Panc1 (cell line): ENCODE results near the gene MED9. TPM values are rescaled to one million over a fixed set of nuclear protein-coding genes. Genes with fewer than 3 reads are reported as not detected.

ENCODE experiments used
- ATAC-seq: fragments of 200-7000 bp; cut with Tn5 transposase; 2 replicates; pipeline ENCODE4 v1.9.1; 2020; ENCODE audit warnings: mild to moderate bottlenecking, moderate library complexity
- BruUV-seq: library from RNA; stranded (reverse); fragments of 400-500 nt; replicated peaks from 2 replicates; lab custom pipeline; 2021; lab: Mats Ljungman, UMichigan
- CTCF ChIA-PET: fragments of 300-600 bp; sonication (Branson Sonifier 250); formaldehyde crosslinking; loops from one replicate; lab custom pipeline; 2022; ENCODE audit warnings: antibody characterized with exemption; lab: Charles Lee
- POLR2A ChIA-PET: fragments of 300-600 bp; sonication (Branson Sonifier 250); formaldehyde crosslinking; loops from one replicate; lab custom pipeline; 2022; ENCODE audit warnings: antibody characterized with exemption; lab: Charles Lee
- DNase-seq: peaks from one replicate; pipeline ENCODE4 v3.0.0-alpha.2; 2010; ENCODE audit warnings: low read depth, low spot score
- H3K27ac ChIP-seq: 2 replicates; pipeline ENCODE4 v1.5.1; 2011; ENCODE audit warnings: mild to moderate bottlenecking, low read length, inconsistent platforms
- H3K27me3 ChIP-seq: fragments of 200-500 bp; sonication (Bioruptor generic); 2 replicates; pipeline ENCODE4 v1.6.0; 2014; ENCODE audit warnings: low read length, inconsistent platforms; ENCODE audit not compliant: control insufficient read depth, insufficient read depth
- H3K36me3 ChIP-seq: fragments of 200-500 bp; sonication (Bioruptor generic); 2 replicates; pipeline ENCODE4 v1.5.1; 2014; ENCODE audit warnings: inconsistent platforms, mild to moderate bottlenecking, low read length, moderate library complexity; ENCODE audit not compliant: control insufficient read depth, insufficient read depth
- H3K4me1 ChIP-seq: 2 replicates; pipeline ENCODE4 v1.5.1; 2011; ENCODE audit warnings: inconsistent platforms, mild to moderate bottlenecking, low read length, moderate library complexity; ENCODE audit not compliant: control insufficient read depth, insufficient read depth
- H3K4me3 ChIP-seq, 2 experiments: 2 replicates each; pipeline ENCODE4 v1.5.1; 2011 to 2012; ENCODE audit warnings: low read depth in 2 of 2, low read length in 2 of 2, mild to moderate bottlenecking in 2 of 2, inconsistent platforms in 1 of 2, moderate library complexity in 1 of 2
- H3K9me3 ChIP-seq: fragments of 200-500 bp; sonication (Bioruptor generic); 2 replicates; pipeline ENCODE4 v1.5.1; 2014; ENCODE audit warnings: low read depth, mild to moderate bottlenecking, inconsistent platforms, low read length, moderate library complexity; ENCODE audit not compliant: control insufficient read depth, insufficient read depth
- POLR2AphosphoS5 ChIP-seq: IDR thresholded peaks from 2 replicates; pipeline ENCODE4 v1.6.1; 2012; ENCODE audit warnings: mild to moderate bottlenecking, low read depth, low read length, moderate library complexity
- SIN3A ChIP-seq: IDR thresholded peaks from 2 replicates; pipeline ENCODE4 v1.6.1; 2012; ENCODE audit warnings: low read depth, mild to moderate bottlenecking, low read length, moderate library complexity, borderline replicate concordance; ENCODE audit not compliant: insufficient read depth
- TCF7L2 ChIP-seq: IDR thresholded peaks from 2 replicates; pipeline ENCODE4 v1.6.1; 2011; ENCODE audit warnings: mild to moderate bottlenecking, low read depth, low read length, inconsistent platforms
- in situ Hi-C: cut with HindIII; loops from 2 replicates; pipeline ENCODE4 v1.10.0; 2016; ENCODE audit warnings: low sequenced_read_pairs, low pct_unique_long_range_greater_than_20kb
- intact Hi-C: fragments of 100-400 bp; cut with micrococcal nuclease; formaldehyde crosslinking; loops from one replicate; pipeline ENCODE4 v1.10.0; 2022; ENCODE audit not compliant: unreplicated experiment
- total RNA-seq: library from RNA; stranded (reverse); gene quantifications from one replicate; pipeline ENCODE4 v1.2.1, GENCODE V29; 2021; ENCODE audit not compliant: unreplicated experiment
- TF ChIP-seq, protein P1 (sequence below), 2 experiments: IDR thresholded peaks; 2 replicates each; pipeline ENCODE4 v1.6.1; 2011 to 2012; ENCODE audit warnings: low read depth in 2 of 2, control low read depth in 1 of 2, low read length in 1 of 2, mild to moderate bottlenecking in 1 of 2, moderate library complexity in 1 of 2; ENCODE audit not compliant: insufficient read depth in 1 of 2
- TF ChIP-seq, protein P2 (sequence below): fragments of 450-650 bp; IDR thresholded peaks from 2 replicates; pipeline ENCODE4 v1.5.1; 2017; ENCODE audit warnings: mild to moderate bottlenecking

MED9 gene
- total RNA-seq, 1 experiment from 2014 or later = 11.1 TPM

DNA sequence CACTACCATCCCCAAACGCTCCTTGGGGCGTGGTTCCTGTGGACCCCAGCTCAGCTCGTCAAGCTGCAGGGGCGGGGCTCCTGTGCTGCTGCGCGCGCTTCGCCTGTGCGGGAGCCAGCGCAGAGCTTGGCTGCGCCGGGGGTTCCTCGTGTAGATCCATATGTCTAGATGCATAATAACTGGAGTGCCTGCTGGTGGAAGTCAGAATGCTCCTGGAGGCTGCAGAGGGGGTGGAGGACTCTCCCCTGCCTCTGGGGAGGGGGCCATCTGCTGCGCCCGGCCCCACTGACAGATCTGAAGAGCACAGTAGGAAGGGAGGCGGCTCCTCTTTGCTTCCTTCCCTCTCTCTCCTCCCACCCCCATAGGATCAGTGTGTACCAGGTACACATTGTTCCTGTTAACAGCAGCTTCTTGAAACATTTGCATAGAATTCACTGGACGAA is 14.8 kb downstream of the MED9 start:
- POLR2A ChIA-PET = no interaction called here

DNA sequence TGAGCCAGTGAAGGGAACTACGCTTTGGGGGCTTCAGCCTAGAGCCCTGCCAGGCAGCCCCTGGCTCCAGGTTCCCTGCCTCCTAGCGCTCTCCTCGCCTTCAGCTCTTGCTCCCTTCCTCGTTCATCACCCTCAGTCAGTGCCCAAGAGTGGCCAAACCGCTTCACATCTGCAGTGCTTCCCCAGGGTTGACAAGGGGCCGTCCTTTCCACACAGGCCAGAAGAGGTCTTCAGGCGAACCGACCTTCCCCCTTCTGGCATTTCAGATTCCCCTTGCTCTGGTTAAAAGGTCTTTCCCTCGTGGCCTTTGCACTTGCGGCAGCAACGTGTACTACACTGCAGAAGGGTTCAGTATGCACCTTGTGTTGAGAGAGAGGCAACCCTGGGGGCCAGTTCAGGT is 15.3 kb downstream of the MED9 start:
- POLR2A ChIA-PET = no interaction called here
- no peak for TF ChIP-seq POLR2AphosphoS5
- TF ChIP-seq SIN3A = no peak
- TF ChIP-seq TCF7L2 = no peak
- TF ChIP-seq, protein P1, sequence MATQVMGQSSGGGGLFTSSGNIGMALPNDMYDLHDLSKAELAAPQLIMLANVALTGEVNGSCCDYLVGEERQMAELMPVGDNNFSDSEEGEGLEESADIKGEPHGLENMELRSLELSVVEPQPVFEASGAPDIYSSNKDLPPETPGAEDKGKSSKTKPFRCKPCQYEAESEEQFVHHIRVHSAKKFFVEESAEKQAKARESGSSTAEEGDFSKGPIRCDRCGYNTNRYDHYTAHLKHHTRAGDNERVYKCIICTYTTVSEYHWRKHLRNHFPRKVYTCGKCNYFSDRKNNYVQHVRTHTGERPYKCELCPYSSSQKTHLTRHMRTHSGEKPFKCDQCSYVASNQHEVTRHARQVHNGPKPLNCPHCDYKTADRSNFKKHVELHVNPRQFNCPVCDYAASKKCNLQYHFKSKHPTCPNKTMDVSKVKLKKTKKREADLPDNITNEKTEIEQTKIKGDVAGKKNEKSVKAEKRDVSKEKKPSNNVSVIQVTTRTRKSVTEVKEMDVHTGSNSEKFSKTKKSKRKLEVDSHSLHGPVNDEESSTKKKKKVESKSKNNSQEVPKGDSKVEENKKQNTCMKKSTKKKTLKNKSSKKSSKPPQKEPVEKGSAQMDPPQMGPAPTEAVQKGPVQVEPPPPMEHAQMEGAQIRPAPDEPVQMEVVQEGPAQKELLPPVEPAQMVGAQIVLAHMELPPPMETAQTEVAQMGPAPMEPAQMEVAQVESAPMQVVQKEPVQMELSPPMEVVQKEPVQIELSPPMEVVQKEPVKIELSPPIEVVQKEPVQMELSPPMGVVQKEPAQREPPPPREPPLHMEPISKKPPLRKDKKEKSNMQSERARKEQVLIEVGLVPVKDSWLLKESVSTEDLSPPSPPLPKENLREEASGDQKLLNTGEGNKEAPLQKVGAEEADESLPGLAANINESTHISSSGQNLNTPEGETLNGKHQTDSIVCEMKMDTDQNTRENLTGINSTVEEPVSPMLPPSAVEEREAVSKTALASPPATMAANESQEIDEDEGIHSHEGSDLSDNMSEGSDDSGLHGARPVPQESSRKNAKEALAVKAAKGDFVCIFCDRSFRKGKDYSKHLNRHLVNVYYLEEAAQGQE (IDR thresholded peaks at IDR 0.05; ENCODE audit: insufficient read depth in 1 of 2, low read depth in 2 of 2, low read length in 1 of 2) = no peak
- TF ChIP-seq, protein P2, sequence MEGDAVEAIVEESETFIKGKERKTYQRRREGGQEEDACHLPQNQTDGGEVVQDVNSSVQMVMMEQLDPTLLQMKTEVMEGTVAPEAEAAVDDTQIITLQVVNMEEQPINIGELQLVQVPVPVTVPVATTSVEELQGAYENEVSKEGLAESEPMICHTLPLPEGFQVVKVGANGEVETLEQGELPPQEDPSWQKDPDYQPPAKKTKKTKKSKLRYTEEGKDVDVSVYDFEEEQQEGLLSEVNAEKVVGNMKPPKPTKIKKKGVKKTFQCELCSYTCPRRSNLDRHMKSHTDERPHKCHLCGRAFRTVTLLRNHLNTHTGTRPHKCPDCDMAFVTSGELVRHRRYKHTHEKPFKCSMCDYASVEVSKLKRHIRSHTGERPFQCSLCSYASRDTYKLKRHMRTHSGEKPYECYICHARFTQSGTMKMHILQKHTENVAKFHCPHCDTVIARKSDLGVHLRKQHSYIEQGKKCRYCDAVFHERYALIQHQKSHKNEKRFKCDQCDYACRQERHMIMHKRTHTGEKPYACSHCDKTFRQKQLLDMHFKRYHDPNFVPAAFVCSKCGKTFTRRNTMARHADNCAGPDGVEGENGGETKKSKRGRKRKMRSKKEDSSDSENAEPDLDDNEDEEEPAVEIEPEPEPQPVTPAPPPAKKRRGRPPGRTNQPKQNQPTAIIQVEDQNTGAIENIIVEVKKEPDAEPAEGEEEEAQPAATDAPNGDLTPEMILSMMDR = no peak
- DNase-seq = no peak
- CTCF ChIA-PET = no interaction called here
- Histone ChIP-seq H3K9me3 (no peaks in the 10 kb centered on the region), H3K4me1 (peaks cover 3% of the 10 kb centered on the region), H3K27me3 (no peaks in the 10 kb centered on the region), H3K4me3 (no peak overlapping the region), H3K36me3 (0 out of 2 replicates have a peak, but pooled peaks cover 2% of the 10 kb centered on the region), H3K27ac (no peak overlapping the region)
- BruUV-seq = no TSS peak
- intact Hi-C loops (no loop called here), in situ Hi-C loops (no loop called here)
- ATAC-seq = no peak

More for the DNA sequence above, 14.8 kb downstream of the MED9 start:
- intact Hi-C loops (no loop called here), in situ Hi-C loops (no loop called here)
- no peak overlapping the region for H3K4me3 ChIP-seq
- H3K36me3 ChIP-seq = 0 out of 2 replicates have a peak, but pooled peaks cover 2% of the 10 kb centered on the region
- H3K27me3 ChIP-seq = no peaks in the 10 kb centered on the region
- CTCF ChIA-PET = no interaction called here
- TF ChIP-seq, protein P2 = no peak
- ATAC-seq (no peak), DNase-seq (no peak)
- peaks cover 3% of the 10 kb centered on the region for H3K4me1 ChIP-seq
- H3K9me3 ChIP-seq = no peaks in the 10 kb centered on the region
- BruUV-seq = no TSS peak
- no peak overlapping the region for H3K27ac ChIP-seq

DNA sequence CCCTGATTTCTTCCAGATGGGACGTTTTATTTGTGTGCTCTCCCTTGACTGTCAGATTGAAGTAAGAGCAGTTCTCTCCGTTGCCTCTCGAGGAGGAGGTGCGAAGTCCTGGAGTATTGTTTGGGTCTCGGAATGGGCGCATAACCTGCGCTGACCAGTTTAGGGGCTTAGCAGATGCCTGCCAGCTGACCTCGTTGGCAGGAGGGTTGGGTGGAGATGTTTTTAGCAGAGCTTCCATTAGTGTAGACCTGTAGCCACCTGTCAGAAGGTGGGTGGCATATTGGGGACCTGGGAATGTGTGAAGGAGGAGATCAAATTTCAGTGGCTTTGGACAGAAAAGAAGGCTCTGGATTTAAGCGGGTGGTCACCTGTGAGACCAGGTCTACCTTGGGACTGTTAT is 15.8 kb downstream of the MED9 start:
- intact Hi-C loops = no loop called here
- no peak for DNase-seq
- peaks cover 3% of the 10 kb centered on the region for H3K4me1 ChIP-seq
- no peak overlapping the region for H3K4me3 ChIP-seq
- no peaks in the 10 kb centered on the region for H3K9me3 ChIP-seq
- no TSS peak for BruUV-seq
- 0 out of 2 replicates have a peak, but pooled peaks cover 1% of the 10 kb centered on the region for H3K36me3 ChIP-seq
- H3K27ac ChIP-seq = no peak overlapping the region
- ATAC-seq = no peak
- no peaks in the 10 kb centered on the region for H3K27me3 ChIP-seq
- ChIA-PET CTCF (no interaction called here), POLR2A (no interaction called here)
- in situ Hi-C loops = no loop called here
- TF ChIP-seq POLR2AphosphoS5 (no peak), TCF7L2 (no peak), SIN3A (no peak)
- TF ChIP-seq, protein P1 (IDR thresholded peaks at IDR 0.05; ENCODE audit: insufficient read depth in 1 of 2, low read depth in 2 of 2, low read length in 1 of 2) = no peak
- TF ChIP-seq, protein P2 = no peak
